Non-pigmented ciliary epithelial cell (primary cell): ENCODE measurements around the gene CCDC136.

Source experiments
- DNase-seq: peaks from one replicate; pipeline ENCODE4 v3.0.0-alpha.2; 2010; ENCODE audit warnings: low read depth

CCDC136 gene

DNA sequence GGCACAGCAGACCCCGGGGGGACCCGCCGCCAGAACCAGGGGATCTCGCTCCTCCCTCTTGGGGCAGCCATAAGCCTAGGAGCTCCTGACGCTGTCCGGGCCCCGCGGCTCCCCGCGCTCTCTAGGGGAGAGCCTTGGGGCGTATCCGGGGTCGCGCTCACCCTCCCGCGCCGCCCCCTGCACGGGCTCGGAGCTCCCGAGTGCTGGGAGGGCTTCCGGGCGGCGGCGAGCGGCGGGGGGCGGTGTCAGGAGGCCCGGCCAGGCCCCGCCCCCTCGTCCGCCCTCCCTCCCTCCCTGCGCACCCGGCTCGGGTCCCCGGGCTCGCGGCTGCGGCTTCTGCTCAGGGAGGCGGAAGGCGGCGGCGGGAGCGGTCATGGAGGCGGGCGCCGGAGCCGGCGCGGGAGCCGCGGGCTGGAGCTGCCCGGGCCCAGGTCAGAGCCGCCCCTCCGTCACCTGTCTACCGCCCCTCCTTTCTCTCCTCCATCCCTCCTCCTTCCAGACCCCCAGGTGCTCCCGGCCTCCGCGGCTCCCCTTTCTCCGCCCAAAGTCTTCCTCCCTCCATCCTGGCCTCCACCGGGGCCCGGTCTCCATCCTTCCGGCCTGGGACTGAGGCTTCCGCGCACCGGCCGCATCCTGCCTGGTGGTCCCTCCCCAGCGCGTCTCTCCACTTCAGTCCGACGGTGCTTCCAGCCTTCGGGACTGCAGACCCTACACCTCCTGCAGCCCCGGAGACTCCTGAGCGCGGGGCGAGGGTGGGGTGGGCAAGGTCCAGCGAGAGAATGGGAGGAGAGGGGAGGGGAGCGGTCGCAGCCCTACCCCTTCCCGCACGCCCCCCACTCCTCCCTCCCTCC, at the start of gene CCDC136:
Gene CCDC136 (plus strand): TSS at position 848 of the 851 bp plus-strand sequence. CDS start 444 bp downstream, outside the sequence.
- no peak for DNase-seq

DNA sequence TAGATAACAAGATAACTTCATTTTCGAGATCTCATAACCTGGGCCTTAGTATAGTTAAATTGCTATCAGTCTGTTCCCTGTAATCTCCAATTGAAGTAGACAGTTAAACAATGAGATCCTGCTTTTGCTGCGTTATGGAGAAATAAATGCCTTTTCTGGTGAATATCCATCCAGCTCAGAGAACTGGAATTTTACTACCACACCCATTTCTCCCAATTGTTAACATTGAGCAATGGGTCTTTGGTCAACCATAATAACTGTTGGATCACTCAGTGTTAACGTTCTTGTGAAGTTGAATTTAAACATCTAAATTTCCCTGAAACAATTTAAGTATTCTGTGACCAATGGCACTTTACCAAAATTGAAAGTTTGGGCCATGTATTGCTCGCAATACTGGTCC, 49.6 kb upstream of the CCDC136 start:
- peak; percentile 24 for DNase-seq

DNA sequence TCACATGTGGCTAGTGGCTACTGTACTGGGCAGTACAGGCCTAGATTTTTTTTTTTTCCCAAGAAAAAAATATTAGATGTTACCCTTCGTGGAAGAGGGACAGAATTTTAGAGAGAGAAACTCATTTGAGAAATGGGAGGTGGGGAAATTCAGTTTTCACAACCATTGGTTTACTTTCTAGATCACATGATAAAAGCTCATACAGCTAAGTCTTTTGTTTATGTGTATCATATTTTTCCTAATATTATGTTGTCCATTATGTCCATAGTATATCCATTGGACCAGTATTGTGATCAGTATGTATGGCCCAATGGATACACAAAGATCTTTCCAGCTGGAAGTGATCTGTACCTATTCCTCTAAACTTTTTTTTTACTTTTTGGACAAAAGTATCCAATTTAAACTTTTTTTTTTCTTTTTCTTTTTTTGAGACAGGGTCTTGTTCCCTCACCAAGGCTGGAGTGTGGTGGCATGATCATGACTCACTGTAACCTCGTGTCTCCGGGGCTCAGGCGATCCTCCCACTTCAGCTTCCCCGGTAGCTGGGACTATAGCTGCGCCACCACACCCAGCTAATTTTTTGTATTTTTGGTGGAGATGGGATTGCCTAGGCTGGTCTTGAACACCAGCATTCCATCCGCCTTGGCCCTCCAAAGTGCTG, 48.5 kb upstream of the CCDC136 start:
- no peak for DNase-seq

- DNase-seq: no peak
These were observed 47.3 kb upstream of the CCDC136 start for GRCh38 chr7:128744366-128744905.

GRCh38 chr7:128745706-128746105, 46.1 kb upstream of the CCDC136 start:
- DNase-seq: no peak

DNA sequence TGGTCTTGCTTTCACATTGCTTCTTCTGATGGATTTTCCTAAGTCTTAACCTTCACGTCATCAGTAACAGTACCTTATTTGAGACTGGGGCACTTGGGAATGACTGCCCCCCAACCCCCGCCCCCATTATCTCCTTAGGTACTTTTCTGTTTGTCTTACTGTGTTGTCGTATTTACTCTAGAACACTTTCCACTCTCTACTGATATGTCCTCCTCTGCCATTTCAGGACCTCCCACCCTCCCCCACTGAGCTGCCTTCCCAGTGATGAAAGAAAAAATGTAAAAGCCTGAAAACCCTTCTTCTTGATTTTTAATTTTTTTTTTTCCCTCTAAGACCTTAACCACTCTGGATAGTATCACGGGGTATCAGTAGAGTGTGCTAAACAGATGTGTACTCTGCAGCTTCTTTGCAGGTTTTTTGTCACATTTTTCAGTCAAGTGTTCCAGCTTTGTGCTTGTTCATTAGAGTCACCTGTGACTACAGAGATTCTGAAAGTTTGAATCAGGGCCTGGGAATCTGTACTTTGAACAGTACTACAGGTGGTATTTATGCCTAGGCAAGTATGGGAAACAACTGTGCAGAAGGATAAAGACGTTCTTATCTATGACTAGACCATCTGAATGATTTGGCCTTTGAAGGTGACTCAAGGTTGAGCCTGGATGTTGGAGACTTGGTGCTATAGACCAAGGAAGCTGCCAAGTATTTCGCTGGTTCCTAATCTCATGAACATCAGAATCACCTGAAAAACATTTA, 44.3 kb upstream of the CCDC136 start:
- no peak for DNase-seq

DNA sequence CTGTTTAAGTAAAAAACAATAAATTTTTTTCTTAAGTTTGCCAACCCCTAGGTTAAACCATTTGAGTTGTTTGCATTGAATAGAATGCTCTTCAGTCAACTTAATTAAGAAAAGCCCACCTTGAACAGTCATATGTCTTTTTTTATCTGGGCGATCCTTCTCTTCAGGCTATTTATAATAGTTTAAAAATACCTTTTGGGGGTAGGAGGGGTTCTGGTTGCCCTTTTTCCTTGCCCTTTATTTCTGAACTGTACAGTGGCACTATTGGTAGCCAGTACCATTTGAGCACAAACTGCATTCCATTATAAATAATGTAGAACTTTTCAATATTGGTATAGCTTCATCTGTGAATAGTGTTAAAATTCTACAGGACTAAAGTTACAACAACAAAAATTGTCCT, 39.5 kb upstream of the CCDC136 start:
- DNase-seq: no peak

DNA sequence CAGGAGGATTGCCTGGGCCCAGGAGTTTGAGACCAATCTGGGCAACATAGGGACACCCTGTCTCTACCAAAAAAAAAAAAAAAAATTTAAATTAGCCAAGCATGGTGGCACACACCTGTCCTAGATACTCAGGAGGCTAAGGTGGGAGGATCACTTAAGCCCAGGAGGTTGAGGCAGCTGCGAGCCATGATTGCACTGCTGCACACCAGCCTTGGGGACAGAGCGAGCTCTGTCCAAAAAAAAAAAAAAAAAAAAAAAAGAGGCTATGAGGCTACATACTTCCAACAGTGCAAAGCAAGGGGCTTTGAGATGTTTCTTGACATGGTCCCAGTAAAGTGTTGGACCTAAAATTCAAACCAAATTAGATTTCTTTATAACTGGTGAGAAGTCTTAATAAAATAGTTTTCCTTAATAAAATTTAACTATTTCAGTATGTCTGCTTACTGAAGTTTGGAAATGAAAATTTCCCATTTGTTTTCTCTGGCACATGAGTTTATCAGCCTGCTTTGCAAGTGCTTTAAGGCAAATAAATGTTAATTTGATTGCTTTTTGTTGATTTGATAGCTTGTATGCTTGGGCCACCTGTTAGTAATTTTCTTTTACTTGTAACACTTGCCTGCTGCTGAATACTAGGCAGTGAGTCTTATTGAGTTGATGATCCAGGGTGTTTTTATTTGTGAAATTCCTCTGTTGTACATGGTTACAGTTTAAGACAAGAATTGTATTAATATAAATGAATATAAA, 36.5 kb upstream of the CCDC136 start:
- DNase-seq: no peak

- peak; percentile 76 for DNase-seq
These were observed 35.8 kb upstream of the CCDC136 start for GRCh38 chr7:128755819-128756476.

DNA sequence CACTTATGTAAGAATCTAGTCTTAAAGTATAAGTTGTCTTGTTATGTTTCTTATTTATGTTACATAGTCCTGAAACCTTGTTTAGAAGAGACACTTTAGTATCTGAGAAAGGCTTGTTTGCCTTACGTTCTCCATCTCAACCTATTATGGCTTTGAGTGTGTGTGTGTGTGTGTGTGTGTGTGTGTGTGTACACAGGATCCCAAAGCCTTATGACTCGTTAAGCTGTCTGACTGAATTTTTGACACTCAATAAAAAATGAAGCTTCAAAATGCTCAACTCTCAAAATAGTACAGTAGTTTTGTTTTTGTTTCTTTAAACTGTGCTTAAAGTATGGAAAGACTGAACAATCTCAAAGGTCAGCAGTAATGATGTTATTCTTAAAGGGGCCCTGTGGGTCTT, 34.6 kb upstream of the CCDC136 start:
- DNase-seq: no peak

- no peak for DNase-seq
These were observed 33.2 kb upstream of the CCDC136 start for GRCh38 chr7:128758553-128758952.

- DNase-seq: no peak
These were observed 32.5 kb upstream of the CCDC136 start for GRCh38 chr7:128759242-128759641.

GRCh38 chr7:128763541-128763940, 28.2 kb upstream of the CCDC136 start:
- no peak for DNase-seq

DNA sequence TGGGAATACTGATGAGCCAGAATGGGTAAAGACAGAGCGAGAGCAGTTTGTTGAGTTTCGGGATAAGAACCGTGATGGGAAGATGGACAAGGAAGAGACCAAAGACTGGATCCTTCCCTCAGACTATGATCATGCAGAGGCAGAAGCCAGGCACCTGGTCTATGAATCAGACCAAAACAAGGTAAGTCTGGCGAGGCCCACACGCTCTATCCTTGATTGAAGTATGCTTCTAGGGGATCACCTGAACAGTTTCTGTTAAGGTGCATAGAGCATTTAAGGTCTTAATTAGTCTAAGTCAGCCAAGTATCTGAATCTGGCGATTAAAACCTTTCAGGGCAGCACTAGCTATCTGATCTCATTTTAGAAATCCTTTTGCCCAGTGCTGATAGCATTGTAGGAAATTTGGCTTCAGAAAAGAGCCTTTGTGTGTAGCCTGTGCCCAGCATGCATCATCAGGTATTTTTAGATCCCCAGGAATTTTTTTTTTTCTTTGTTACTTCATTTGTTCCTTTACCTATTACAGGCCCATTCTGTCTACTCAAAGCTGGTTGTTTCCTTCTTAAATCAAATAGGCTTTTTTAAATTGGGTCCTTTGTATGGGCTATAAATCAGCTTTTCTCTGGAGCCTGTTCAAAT, 24.2 kb upstream of the CCDC136 start:
- DNase-seq: no peak

DNA sequence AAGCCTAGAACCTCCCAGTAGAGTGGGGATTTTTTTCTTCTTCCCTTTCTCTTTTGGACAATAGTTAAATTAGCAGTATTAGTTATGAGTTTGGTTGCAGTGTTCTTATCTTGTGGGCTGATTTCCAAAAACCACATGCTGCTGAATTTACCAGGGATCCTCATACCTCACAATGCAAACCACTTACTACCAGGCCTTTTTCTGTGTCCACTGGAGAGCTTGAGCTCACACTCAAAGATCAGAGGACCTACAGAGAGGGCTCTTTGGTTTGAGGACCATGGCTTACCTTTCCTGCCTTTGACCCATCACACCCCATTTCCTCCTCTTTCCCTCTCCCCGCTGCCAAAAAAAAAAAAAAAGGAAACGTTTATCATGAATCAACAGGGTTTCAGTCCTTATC, 21.5 kb upstream of the CCDC136 start:
- DNase-seq: peak; percentile 15

GRCh38 chr7:128773604-128774003, 18.2 kb upstream of the CCDC136 start:
- no peak for DNase-seq

DNA sequence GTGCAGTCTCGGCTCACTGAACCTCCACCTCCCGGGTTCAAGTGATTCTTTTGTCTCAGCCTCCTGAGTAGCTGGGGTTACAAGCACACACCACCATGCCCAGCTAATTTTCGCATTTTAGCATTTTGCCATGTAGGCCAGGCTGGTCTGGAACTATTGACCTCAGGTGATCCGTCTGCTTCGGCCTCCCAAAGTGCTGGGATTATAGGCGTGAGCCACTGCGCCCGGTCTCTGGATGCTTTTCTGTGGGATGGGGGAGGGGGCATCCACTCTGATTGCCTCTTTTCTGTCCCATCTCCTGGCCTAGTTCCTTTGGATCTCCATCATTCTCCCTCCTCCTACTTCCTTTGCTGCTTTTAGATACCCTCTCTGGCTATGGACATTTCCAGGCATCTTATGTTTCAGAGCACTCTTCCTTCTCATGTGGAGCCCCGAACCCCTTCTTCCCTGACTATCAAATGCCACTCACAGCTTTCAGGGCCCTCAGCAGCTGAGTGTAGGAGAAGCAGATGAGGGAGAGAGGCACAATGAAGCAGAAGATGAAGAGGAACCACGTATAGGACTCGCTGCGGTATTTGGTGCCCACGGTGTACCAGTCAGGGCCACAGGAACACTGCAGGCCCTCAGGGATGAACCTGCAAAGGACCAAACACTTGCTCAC, 17.6 kb upstream of the CCDC136 start:
- no peak for DNase-seq

GRCh38 chr7:128774921-128775320, 16.8 kb upstream of the CCDC136 start:
- DNase-seq: no peak

DNA sequence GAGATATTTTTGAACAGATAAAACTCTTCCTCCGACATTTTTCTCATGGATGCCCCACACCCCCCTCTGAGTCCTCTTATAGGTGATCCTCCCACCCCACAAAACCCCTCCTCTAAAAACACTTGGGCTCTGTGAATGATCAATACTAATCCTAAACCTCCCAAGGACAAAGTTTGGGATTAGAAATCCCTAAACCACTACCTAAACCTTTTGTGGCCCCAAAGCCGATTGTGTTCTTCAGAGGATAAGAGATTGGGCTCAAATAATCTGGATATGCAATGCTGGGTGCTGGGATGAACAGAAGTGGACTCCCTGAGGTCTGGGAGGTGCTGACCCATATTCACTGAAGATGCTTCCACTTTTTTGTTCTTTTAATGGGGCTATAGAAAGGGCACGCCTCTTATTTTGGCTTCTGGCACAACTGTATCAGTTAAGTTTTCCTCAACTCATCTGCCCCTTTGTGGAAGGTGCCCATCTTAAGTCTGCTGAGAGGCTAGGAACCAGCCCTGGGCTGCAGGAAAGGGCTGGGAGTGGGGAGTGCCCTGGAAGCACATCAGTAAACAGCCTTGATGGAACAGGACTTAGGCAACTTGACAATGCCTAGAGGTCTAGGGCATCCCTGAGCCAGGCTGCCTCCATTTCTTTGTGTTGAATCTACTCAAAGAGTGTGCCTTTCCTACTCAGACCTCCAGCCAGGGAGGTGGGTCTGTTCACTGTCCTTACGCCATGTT, 15.9 kb upstream of the CCDC136 start, which contains the start of gene OPN1SW:
Gene OPN1SW (minus strand): TSS at position 51 of the 731 bp plus-strand sequence. CDS start 13 bp downstream, at position 38.
- DNase-seq: no peak
